Measurements from ENCODE around the gene PGA5.

The PGA5 gene

DNA sequence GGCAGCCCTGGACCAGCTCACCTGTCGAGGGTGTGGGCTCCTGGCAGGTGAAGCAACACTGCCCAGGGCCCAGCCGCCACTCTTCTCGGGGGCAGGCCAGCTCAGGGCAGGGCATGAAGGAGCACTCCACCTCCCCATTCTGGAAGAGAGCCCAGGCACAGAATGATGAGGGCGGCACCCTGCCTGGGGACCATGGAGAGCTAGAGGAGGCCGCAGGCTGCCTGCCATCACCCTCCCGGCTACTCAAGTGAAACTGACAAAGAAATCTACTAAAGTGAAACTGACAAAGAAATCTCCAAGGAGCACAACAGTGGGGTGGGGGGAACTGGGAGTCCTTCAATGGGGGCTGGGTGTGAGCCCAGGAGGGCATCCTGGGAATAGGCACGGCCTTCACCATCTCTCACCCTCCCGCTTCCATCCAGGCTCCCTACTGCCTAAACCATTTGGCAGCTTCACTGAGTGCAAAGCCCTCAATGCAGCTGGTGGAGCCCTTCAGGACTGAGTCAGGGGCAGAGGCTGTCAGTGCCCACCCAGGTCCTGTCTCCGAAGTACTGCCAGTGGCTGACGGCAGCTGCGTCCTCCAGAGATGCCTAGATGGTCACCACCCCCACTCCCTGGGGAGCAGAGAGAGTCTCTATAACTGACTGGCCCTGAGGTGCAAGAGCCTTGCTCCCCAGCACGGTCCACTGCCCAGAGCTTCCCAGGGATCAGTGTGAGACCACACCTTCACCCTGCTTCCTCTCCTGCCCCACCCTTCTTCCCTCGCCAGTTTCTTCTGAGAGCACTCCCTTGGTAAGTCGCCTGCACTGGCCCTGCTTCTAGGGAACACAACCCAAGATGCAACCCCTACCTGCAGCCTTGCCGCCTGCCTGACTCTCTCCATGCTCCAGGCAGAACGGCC lies 32.5 kb downstream of the PGA5 start:
- Mint-ChIP-seq H3K4me3 (no peak overlapping the region), H3K4me1 (no peaks in the 10 kb centered on the region), H3K27ac (no peak overlapping the region), H3K9me3 (no peaks in the 10 kb centered on the region), H3K36me3 (no peaks in the 10 kb centered on the region), H3K27me3 (no peaks in the 10 kb centered on the region)
- ATAC-seq: no peak

DNA sequence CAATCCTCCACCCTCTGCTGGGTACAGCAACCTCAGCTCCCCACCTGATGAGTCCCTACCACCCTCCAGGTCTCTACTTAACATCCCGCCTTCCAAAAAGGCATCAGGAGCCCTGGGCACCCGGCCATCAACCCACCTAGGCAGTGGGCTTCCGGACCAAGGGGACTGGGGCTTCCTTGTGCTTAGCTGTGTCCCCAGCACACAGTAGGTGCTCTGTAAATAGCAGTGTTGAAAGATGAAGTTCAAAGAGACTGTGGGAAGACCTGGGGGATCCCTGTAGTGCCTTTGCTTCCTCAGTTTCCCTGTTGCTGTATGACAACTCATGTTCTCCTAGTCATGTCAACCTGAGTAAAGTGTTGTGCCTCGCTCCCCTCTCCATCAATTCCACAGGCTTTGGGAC lies 33.1 kb downstream of the PGA5 start:
- Mint-ChIP-seq H3K36me3 (no peaks in the 10 kb centered on the region), H3K4me1 (no peaks in the 10 kb centered on the region), H3K9me3 (no peaks in the 10 kb centered on the region), H3K27me3 (no peaks in the 10 kb centered on the region), H3K27ac (no peak overlapping the region), H3K4me3 (no peak overlapping the region)
- ATAC-seq: no peak

DNA sequence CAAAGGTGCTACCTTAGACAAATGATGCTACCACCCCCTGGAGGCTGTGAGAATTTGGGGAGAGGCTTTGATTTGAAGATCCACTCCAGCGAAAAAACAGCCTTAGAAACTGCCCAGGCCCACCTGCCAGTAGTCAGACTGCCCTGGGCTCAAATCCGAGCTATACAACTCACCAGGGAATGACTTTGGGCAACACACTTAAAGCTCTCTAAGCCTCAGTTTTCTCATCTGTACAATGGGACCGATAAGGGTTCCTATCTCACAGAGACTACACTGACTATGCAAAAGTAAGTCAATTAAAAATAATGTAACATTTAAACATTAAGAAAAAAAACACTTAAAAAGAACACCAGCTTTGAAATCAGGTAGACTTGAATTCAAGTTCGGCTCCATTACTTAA lies 34.2 kb downstream of the PGA5 start:
- ATAC-seq: no peak
- H3K36me3 Mint-ChIP-seq: no peaks in the 10 kb centered on the region
- no peaks in the 10 kb centered on the region for H3K4me1 Mint-ChIP-seq
- H3K9me3 Mint-ChIP-seq: no peaks in the 10 kb centered on the region
- H3K27ac Mint-ChIP-seq: no peak overlapping the region
- no peak overlapping the region for H3K4me3 Mint-ChIP-seq
- H3K27me3 Mint-ChIP-seq: no peaks in the 10 kb centered on the region

DNA sequence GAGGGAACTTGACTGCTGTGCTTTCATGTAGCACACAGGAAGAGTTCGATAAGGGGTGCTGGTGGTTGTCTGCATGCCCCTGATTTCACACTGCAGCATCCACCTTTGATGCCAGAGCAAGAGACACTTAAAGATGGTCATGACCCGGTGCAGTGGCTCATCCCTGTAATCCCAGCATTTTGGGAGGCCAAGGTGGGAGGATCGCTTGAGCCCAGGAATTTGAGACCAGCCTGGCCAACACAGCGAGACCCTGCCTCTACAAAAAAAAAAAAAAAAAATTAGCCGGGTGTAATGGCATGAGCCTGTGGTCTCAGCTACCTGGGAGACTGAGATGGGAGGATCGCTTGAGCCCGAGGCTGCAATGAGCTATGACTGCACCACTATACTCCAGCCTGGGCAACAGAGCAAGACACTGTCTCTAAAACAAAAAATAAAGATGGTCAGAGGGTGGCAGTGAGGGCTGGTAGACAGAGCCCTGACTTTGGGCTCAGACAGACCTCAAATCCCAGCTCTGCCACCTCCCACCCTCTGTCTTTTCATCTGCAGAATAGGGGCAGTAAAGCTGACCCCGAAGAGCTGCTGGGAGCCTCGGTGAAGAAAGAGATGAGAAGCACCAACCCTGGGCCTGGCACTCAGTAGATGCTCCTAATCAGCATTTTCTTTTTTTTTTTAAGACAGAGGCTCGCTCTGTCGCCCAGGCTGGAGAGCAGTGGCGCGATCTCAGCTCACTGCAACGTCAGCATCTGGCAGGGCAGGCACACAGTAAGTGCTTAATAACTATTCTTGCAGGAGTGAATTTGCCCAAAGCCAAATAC lies 36.4 kb downstream of the PGA5 start:
- peaks cover 3% of the 10 kb centered on the region for H3K9me3 Mint-ChIP-seq
- no peak for ATAC-seq
- H3K4me3 Mint-ChIP-seq: no peak overlapping the region
- H3K36me3 Mint-ChIP-seq: peaks cover 5% of the 10 kb centered on the region
- peaks cover 6% of the 10 kb centered on the region for H3K4me1 Mint-ChIP-seq
- H3K27ac Mint-ChIP-seq: no peak overlapping the region
- no peaks in the 10 kb centered on the region for H3K27me3 Mint-ChIP-seq

DNA sequence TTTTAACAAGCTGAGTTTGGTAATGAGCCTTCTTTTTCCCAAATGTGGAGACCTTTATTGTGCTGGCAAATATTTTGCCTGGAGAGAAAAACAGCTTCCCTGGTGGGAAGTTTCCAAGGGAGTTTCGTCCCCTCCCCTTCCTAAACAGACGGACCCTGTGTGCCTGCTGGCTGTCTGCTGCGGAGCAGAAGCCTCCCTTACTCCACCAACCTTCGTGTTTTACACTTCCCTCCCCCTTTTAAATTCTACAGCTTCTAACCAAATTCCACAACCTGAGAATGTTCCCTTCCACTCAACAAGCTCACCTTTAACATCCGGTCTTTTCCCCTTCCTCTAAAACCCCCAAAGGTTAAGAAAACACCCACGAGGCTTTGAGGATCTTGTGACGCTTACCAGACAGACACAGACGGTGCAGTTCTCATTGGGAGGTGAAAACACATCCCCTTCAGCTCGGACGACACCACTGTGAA lies 37.1 kb downstream of the PGA5 start:
- no peak for ATAC-seq
- H3K27ac Mint-ChIP-seq: no peak overlapping the region
- no peaks in the 10 kb centered on the region for H3K27me3 Mint-ChIP-seq
- H3K4me3 Mint-ChIP-seq: no peak overlapping the region
- H3K36me3 Mint-ChIP-seq: peaks cover 5% of the 10 kb centered on the region
- H3K9me3 Mint-ChIP-seq: peaks cover 3% of the 10 kb centered on the region
- H3K4me1 Mint-ChIP-seq: peaks cover 6% of the 10 kb centered on the region

DNA sequence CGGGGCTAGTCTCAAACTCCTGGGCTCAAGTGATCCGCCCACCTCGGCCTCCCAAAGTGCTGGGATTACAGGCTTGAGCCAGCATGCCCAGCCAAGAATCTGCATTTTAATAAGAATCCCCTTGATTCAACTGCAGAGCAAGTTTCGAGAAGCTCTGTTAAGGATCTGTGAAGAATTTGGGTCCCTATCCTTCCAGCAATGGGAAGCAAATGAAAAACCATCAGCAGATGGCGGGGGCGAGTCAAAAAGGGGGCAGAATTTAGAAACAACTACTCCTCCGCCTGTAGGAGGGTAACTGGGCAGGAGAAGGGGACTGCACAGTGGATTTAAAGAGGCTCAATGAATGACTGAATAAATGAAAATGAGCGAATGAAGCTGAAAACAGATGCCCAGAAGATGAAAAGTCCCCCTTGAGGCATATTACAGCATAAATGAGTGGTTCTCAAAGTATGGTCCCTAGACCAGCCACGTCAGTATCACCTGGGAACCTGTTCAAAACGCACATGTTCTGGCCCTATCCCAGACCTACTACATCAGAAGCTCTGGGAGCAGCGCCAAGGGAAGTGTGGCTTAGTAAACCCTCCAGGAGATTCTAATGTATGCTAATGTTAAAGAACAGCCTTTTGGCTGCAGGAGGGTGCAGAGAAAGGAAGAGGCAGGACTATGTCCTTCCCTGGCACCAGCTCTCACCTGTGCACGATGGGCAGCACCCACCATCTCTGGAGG lies 39.1 kb downstream of the PGA5 start:
- H3K27ac Mint-ChIP-seq: no peak overlapping the region
- H3K4me1 Mint-ChIP-seq: peaks cover 6% of the 10 kb centered on the region
- H3K9me3 Mint-ChIP-seq: peaks cover 5% of the 10 kb centered on the region
- H3K27me3 Mint-ChIP-seq: no peaks in the 10 kb centered on the region
- no peak overlapping the region for H3K4me3 Mint-ChIP-seq
- H3K36me3 Mint-ChIP-seq: peaks cover 14% of the 10 kb centered on the region
- no peak for ATAC-seq

DNA sequence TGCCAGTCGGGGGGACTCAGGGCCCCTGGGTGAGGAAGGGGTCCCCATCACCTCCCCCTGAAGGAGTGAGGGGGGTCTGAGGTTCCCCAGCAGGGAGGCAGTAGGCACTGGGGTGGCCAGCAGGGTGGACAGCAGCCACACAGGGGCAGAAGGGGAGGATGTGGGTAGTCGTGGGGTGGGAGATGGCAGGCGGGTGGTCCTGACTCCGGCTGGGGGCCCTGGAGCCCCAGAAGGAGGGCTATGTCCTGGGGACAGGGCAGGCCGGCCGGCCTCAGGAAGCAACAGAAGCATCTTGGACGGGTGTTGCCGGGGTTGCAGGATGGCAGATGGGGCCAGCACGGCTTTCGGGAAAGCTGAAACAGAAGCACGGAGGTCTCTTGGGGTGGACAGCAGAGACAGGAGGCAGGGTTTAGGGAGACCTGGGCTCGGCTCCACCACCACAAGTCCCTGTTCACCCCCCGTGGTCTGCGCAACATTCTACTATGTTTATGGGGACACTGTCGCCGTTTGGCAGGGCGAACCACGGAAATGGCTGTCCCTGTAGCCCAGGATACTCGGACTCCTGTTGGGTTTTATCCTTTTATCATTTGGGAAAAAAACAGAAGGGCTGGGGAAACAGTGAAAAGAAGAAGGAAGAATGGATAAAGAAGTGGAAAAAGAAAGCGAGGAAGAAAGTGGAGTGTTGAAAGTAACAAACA lies 40.1 kb downstream of the PGA5 start:
- Mint-ChIP-seq H3K9me3 (peaks cover 5% of the 10 kb centered on the region), H3K27ac (no peak overlapping the region), H3K27me3 (no peaks in the 10 kb centered on the region), H3K36me3 (peaks cover 14% of the 10 kb centered on the region), H3K4me3 (no peak overlapping the region), H3K4me1 (peaks cover 6% of the 10 kb centered on the region)
- no peak for ATAC-seq

DNA sequence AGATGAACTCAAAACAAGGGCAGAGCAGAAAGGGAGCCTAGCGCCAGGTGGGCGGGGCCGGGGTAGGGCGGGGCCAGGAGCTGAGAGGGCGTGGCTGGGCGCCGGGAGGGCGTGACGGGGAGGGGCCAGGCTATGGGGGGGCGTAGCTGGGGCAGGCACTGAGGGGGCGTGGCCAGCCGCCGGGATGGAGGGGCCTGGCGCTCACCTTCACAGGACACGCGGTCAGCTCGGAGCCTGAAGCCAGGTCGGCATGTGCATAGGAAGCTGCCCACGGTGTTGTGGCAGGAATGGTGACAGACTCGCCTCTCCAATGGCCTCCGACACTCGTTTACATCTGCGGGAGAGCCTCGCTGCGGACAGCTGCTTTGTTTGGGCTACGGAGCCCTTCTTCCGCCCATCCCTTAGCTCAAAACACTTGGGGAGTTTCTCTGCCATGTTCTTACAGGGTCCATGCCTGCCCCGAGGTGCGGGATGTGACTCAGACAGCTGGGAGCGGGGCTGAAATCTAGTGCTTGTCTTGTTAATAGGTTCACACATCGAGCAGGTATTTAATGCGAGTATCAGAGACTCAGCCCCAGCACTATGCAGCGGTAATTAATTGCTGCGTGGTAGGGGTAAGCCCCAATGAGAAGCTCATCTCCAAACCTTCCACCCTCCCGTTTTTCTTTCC lies 40.7 kb downstream of the PGA5 start:
- H3K4me1 Mint-ChIP-seq: peaks cover 6% of the 10 kb centered on the region
- peaks cover 14% of the 10 kb centered on the region for H3K36me3 Mint-ChIP-seq
- H3K4me3 Mint-ChIP-seq: no peak overlapping the region
- H3K27ac Mint-ChIP-seq: no peak overlapping the region
- no peaks in the 10 kb centered on the region for H3K27me3 Mint-ChIP-seq
- peak; percentile 45 for ATAC-seq
- peaks cover 5% of the 10 kb centered on the region for H3K9me3 Mint-ChIP-seq

DNA sequence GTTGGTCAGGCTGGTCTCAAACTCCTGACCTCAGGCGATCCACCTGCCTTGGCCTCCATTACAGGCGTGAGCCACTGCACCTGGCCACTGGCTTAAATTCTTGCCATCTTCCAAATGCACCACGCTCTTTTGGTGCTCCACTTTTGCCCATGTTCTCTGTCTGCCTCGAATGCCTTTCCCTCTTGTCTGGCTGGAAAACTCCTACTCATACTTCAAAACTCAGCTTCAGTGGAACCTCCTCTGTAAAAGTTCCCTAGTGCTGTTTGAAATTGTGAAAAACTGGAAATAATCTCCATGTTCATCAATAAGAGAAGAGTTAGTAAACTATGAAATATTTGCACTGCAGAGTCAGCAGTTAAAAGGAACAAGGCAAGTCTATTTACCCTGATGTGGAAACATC lies 42.6 kb downstream of the PGA5 start:
- Mint-ChIP-seq H3K27ac (no peak overlapping the region), H3K4me3 (no peak overlapping the region), H3K4me1 (peaks cover 6% of the 10 kb centered on the region), H3K27me3 (no peaks in the 10 kb centered on the region), H3K36me3 (peaks cover 14% of the 10 kb centered on the region), H3K9me3 (peaks cover 5% of the 10 kb centered on the region)
- no peak for ATAC-seq

DNA sequence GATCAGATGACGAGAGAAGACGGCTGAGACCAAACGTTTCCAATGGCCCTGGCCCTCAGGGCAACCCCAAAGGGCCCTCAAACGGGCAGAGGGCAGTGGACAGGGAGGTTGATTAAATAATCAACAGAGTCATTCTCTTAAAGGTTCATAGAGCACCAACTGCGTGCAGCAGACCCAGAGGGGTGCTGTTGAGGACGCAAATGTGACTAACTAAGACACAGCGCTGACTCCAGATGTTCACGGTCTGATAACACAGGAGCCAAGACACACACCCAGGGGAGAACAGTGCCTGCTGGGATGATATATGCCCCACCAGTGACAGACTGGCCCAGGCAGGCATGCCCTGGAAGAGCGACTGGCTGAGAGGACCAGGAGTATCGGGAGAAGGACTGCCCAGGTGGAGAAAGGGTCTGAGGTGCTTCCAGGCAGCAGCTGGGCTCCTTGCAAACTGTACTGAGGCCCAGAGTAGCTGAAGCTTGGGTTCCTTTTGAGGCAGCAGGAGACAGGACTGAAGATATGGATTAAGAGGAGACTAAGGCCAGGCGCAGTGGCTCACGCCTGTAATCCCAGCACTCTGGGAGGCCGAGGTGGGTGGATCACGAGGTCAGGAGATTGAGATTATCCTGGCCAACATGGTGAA lies 46.5 kb downstream of the PGA5 start:
- no peaks in the 10 kb centered on the region for H3K4me1 Mint-ChIP-seq
- H3K36me3 Mint-ChIP-seq: peaks cover 9% of the 10 kb centered on the region
- no peak overlapping the region for H3K27ac Mint-ChIP-seq
- H3K4me3 Mint-ChIP-seq: no peak overlapping the region
- no peak for ATAC-seq
- peaks cover 5% of the 10 kb centered on the region for H3K27me3 Mint-ChIP-seq
- peaks cover 2% of the 10 kb centered on the region for H3K9me3 Mint-ChIP-seq

DNA sequence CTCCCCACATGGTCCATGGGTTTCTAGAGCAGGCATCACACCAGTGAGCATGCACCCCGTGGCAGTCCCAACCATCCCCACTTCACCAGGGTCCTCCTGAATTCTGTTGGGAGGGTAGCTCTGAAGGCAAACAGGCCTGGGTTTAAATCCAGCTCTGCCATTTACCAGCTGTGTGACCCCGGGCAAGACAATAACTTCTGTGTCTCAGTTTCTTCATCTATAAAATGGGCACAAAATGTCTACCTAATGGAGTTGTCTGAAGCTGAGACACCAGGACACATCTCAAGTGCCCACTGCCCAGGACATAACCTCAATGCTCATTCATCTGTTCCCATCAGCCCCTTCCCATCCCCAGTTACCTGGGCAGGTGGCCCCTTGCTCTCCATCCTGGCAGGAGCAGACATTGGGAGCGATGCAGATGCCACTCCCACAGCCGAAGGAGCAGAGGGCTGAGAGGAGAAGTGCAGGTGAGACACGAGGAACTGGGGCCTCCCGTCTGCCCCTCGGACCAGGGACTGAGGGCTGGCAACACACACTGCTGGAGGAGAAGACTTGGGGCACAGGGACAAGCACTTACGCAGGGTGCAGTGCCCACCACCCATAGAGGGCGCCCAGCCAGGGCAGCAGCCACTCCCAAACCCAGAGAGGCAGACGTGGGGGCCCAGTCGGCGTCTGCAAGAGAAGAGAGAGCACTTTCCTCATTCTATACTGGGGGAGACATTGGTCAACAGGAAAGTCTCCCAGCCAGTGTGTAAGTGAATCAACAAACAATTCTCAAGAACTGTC lies 50.1 kb downstream of the PGA5 start:
- Mint-ChIP-seq H3K27me3 (peaks cover 20% of the 10 kb centered on the region), H3K4me3 (no peak overlapping the region), H3K36me3 (no peaks in the 10 kb centered on the region), H3K9me3 (no peaks in the 10 kb centered on the region), H3K27ac (no peak overlapping the region), H3K4me1 (peaks cover 19% of the 10 kb centered on the region)
- ATAC-seq: no peak

DNA sequence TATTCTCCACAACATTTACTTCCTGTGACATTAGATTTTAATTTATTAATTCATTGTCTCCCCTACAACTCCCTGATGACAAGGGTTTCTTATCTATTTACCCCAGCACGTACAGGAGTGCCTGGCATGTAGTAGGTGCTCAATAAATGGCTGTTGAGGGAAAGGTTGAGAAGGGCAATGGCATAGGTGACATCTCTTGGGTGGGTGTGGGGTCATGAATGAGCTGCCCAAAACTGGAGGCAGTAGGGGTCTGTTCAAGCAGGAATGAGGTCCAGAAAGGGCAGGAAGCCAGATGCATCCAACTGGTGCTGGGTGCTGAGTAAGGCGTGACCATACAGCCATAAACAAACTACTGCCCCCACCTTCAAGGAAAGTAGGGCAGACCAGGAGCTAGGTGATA lies 51.4 kb downstream of the PGA5 start:
- no peak for ATAC-seq
- Mint-ChIP-seq H3K4me3 (no peak overlapping the region), H3K27me3 (peaks cover 20% of the 10 kb centered on the region), H3K27ac (no peak overlapping the region), H3K9me3 (no peaks in the 10 kb centered on the region), H3K36me3 (peaks cover 7% of the 10 kb centered on the region), H3K4me1 (peaks cover 27% of the 10 kb centered on the region)

DNA sequence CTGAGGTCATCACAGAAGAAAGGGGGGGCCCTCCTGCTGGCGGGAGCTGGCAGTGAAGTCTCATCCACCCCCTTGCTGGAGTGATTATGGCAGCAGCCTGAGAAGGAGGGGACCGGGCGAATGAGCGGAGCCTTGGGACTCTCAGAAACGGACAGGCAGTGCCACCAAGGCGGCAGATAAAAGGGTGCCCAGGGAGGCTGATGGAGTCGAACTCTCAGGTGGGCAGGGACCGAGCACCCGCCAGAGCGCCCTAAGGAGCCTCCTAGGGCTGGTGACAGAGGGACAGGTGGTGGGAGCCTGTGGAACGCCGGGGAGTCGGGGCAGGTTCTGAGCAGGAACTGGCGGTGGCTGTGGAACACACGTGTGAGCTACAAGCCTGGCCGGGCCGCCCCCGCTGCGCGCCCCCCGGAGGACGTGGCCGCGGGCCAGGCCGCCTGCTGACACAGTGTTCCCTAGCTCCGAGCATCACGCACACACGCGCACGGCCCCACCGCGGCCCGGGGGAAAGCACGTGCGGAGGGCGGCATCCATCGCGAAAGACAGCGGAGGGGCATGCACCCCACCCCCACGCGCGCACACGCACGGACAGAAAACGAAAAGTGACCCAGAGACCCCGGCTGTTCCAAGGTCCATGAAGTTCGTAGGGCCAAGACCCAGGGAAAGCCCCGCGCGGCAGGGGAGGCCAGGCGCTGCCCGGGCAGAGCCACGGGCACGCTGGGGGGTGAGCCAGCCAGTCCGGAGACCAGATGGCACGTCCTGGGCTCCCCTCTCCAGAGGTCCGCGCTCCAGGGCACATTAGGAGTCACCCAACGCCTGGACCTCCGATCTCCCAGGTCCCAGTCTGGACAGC lies 53.1 kb downstream of the PGA5 start:
- peak; percentile 71 for ATAC-seq
- peaks cover 38% of the 10 kb centered on the region for H3K4me1 Mint-ChIP-seq
- H3K9me3 Mint-ChIP-seq: no peaks in the 10 kb centered on the region
- peak overlapping the region; percentile 81 for H3K4me3 Mint-ChIP-seq
- H3K27me3 Mint-ChIP-seq: peaks cover 20% of the 10 kb centered on the region
- H3K27ac Mint-ChIP-seq: peak overlapping the region; percentile 89
- H3K36me3 Mint-ChIP-seq: peaks cover 23% of the 10 kb centered on the region

Measured in stimulated activated memory B cell treated with anti-CD40 and anti-IgM and Interleukin-4, amounts not matched to agents 10 μg/mL and 1 μg/mL and 100 μg/mL, for 72 hours (primary cell).